Measurements from ENCODE around the gene MVD. TPM values are rescaled to one million over a fixed set of nuclear protein-coding genes. Genes with fewer than 3 reads are reported as not detected.

The MVD gene
- total RNA-seq, 1 donor, result 111 TPM

DNA sequence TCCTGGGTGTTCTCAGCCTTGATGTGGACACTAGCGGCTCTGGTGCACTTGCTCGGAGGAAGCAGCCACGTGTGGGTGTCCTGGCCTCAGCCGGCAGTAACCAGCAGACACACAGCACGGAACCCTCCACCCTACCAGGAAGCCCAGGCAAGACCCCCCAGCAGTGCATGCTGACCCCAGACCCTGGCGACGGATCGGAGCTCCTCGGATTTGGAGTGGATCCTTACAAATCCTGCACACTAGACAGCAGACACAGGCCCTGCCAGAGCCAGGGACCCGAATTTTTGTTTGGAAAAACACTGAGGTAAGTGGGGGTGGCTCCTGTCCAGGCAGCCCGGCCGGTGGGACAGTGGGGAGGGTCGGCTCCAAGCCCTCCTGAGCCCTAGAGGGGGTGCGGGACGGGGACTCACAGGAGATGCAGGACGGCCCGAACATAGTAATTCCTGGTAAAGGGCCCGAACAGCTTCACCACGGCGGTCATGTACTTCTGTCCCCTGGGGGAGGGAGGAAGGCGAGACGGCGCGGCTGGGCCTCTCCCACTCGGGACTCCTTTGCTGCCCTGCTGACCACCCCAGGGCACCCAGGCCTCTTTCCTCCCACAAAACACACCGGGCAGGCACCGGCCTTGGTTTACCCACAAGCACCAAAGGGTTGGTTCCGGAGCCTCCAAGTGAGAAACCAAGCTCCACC is 16.4 kb downstream of the MVD start:
- no peak for DNase-seq (ENCODE audit: low read depth)
- TF ChIP-seq, protein P1, sequence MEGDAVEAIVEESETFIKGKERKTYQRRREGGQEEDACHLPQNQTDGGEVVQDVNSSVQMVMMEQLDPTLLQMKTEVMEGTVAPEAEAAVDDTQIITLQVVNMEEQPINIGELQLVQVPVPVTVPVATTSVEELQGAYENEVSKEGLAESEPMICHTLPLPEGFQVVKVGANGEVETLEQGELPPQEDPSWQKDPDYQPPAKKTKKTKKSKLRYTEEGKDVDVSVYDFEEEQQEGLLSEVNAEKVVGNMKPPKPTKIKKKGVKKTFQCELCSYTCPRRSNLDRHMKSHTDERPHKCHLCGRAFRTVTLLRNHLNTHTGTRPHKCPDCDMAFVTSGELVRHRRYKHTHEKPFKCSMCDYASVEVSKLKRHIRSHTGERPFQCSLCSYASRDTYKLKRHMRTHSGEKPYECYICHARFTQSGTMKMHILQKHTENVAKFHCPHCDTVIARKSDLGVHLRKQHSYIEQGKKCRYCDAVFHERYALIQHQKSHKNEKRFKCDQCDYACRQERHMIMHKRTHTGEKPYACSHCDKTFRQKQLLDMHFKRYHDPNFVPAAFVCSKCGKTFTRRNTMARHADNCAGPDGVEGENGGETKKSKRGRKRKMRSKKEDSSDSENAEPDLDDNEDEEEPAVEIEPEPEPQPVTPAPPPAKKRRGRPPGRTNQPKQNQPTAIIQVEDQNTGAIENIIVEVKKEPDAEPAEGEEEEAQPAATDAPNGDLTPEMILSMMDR (IDR thresholded peaks at IDR 0.05; ENCODE audit: insufficient read depth, low read depth, low read length), result no peak
- no peak overlapping the region for H3K4me3 ChIP-seq (ENCODE audit: low read depth, low read length)

DNA sequence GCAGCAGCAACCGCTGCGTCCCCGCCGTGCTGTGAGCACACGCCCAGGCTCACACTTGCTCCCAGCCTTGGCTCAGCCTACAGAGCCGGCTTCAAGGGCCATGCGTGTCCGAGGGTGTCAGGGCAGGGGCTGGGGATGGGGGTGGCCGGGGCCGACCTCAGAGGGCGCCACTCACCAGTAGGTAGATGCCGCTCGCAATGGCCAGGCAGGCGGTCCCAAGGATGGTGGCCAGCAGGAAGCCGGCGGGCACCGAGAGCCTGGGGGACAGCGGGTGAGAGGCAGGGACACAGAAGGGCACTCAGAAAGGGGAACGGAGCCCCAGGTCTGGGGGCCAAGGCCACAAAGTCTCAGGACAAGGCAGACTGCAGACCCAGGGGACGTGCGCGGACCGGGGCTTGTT is 16.9 kb downstream of the MVD start:
- TF ChIP-seq, protein P1 (IDR thresholded peaks at IDR 0.05; ENCODE audit: insufficient read depth, low read depth, low read length), result no peak
- no peak for DNase-seq (ENCODE audit: low read depth)
- H3K4me3 ChIP-seq (ENCODE audit: low read depth, low read length), result no peak overlapping the region

DNA sequence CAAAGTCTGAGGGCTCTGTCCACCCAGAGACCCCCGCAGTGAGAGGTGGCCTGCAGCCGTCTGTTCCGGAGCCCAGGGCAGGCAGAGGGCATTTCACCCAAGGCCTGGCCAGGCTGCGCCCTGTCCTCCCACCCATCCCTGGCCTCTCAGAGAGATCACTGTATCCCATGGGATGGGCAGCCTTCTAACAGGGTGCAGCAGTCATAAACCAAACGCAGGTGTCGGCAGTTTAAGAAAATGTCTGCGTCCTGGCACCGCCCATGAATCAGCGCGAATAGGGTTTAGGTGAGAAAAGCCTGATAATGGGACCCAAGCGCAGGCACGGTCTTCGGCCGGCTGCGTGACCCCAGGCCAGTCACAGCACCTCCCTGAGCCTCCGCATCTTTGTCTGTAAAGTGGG is 17.4 kb downstream of the MVD start:
- DNase-seq (ENCODE audit: low read depth), result no peak
- TF ChIP-seq, protein P1 (IDR thresholded peaks at IDR 0.05; ENCODE audit: insufficient read depth, low read depth, low read length), result no peak
- no peak overlapping the region for H3K4me3 ChIP-seq (ENCODE audit: low read depth, low read length)

DNA sequence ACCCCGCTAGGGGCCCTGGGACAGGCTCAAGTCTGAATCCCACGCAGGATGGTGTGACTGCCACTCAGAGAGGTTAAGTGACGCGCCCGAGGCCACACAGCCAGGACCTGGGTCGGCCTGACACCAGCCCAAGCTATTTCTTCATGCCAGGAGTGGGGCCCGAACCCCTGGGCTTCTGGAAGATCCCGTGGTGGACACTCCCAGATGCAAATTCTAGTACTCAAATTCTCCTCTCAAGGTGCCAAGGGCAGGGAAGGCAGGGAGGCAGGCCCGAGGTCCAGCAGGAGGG is 19.3 kb downstream of the MVD start:
- no peak overlapping the region for H3K4me3 ChIP-seq (ENCODE audit: low read depth, low read length)
- TF ChIP-seq, protein P1 (IDR thresholded peaks at IDR 0.05; ENCODE audit: insufficient read depth, low read depth, low read length), result no peak
- DNase-seq (ENCODE audit: low read depth), result no peak

DNA sequence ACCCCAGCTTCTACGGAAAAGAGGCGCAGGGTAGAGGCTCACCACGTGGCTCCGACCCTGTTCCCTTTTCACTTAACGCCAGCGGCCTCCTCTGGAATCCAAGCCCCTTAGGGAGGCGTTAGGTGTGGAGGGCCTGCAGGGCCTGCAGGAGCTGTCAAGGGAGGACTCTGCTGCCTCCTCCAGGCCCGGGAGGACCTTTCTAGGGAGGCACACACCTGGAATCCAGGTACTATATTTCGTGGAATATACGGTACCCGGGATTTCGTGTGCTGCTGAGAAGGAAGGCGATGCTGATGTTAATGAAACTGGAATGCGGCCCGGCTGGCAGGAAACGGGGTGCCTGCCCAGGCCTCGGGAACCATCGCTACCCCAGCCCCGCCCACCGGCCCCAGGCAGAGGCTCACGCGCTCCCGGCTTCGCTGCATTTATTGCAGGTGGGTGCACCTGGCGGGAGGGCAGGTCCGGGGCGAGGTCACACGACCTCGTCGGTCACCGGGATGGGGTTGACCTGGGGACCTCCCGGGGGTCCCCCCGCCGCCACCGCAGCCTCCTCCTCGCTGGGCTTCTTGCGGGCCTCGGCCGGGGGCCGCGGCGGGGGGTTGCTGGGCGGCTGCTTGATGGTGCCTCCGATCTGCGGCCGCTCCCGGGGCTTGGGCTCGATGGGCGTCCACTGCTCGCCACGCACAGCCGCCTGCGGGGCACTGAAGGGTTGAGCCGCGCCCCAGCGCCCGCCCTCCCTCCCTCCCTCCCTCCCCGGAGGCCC is 19.8 kb downstream of the MVD start:
- H3K4me3 ChIP-seq (ENCODE audit: low read depth, low read length), result no peak overlapping the region
- DNase-seq (ENCODE audit: low read depth), result no peak
- TF ChIP-seq, protein P1 (IDR thresholded peaks at IDR 0.05; ENCODE audit: insufficient read depth, low read depth, low read length), result no peak

DNA sequence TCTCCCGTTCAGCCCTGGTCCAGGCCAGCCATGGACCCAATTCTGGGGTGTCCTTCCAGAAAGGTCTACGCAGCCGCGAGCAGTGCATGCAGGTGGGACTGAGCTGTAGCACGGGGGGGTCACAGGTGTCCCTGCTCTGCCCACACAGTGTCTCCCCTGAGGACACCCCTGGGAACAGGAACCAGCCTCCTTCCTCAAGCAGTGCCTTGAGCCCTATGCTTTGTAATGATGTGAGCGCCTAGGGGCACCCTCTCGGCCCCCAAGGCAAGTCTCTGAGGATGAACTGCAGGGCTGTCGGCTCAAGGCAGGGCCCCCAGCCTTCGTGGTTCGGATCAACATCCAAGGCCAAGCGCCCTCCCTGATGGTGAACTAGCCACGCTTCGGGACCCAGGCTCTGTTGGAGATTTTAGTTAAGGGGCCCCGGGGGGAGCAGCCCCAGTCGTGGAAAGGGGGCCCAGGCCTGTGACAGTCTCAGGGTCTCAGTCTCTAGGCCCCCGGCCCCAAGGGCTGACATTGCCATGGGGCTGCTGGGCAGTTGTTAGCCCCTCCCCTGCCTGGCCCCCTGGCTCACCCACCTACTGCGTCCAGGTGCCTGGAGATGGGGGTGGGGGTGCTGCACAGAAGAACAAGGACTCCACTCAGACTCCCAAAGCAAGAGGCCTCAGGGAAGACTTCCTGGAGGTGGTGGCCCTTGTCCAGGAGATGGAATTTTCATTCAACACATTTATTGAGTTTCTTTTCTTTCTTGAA is 22.2 kb downstream of the MVD start:
- no peak overlapping the region for H3K4me3 ChIP-seq (ENCODE audit: low read depth, low read length)
- TF ChIP-seq, protein P1 (IDR thresholded peaks at IDR 0.05; ENCODE audit: insufficient read depth, low read depth, low read length), result no peak
- no peak for DNase-seq (ENCODE audit: low read depth)

Data from fibroblast of villous mesenchyme (primary cell).